CD4-positive, alpha-beta T cell (primary cell): ENCODE results near the gene FBXO47. TPM values are rescaled to one million over a fixed set of nuclear protein-coding genes. Genes with fewer than 3 reads are reported as not detected.

Experiments
- ATAC-seq: fragments of 200-7000 bp; cut with Tn5 transposase; one replicate; pipeline ENCODE4 v1.10.0; 2022; ENCODE audit warnings: mild to moderate bottlenecking; ENCODE audit not compliant: poor library complexity
- CTCF ChIA-PET: fragments of 350-600 bp; sonication (Branson Sonifier 250); formaldehyde crosslinking; loops from one replicate; lab custom pipeline; 2021; ENCODE audit warnings: antibody characterized with exemption, inconsistent platforms; lab: Charles Lee
- POLR2A ChIA-PET: fragments of 350-600 bp; sonication (Branson Sonifier 250); formaldehyde crosslinking; loops from one replicate; lab custom pipeline; 2021; ENCODE audit warnings: antibody characterized with exemption, inconsistent platforms; lab: Charles Lee
- DNase-seq, 14 experiments: peaks; one replicate each; pipeline ENCODE4 v3.0.0-alpha.2; 2013 to 2020; ENCODE audit warnings: mixed read lengths in 2 of 14
- H3K27ac ChIP-seq, 2 donors: one replicate each; pipeline versions ENCODE4 v1.5.1 to v1.7.0; 2013; ENCODE audit warnings: low read length in 2 of 2, low read depth in 1 of 2, mild to moderate bottlenecking in 1 of 2
- H3K27me3 ChIP-seq, 2 experiments: 1 replicate in 1 of 2; 2 replicates in 1 of 2; pipeline versions ENCODE4 v1.6.1 to v1.7.0; 2013; ENCODE audit warnings: low read length in 2 of 2, control low read depth in 1 of 2, mild to moderate bottlenecking in 1 of 2, moderate library complexity in 1 of 2; ENCODE audit not compliant: insufficient read depth in 2 of 2, control insufficient read depth in 1 of 2
- H3K36me3 ChIP-seq: one replicate; pipeline ENCODE4 v1.6.1; 2013; ENCODE audit warnings: low read length, control low read depth; ENCODE audit not compliant: insufficient read depth
- H3K4me1 ChIP-seq: one replicate; pipeline ENCODE4 v1.6.1; 2013; ENCODE audit warnings: low read length, control low read depth; ENCODE audit not compliant: insufficient read depth
- H3K4me3 ChIP-seq: one replicate; pipeline ENCODE4 v1.5.1; 2013; ENCODE audit warnings: mild to moderate bottlenecking, low read length, moderate library complexity
- H3K9me3 ChIP-seq, 2 experiments: 1 replicate in 1 of 2; 2 replicates in 1 of 2; pipeline versions ENCODE4 v1.6.1 to v1.7.0; 2013; ENCODE audit warnings: low read length in 2 of 2, mild to moderate bottlenecking in 2 of 2, control low read depth in 1 of 2, moderate library complexity in 1 of 2; ENCODE audit not compliant: control insufficient read depth in 1 of 2, insufficient read depth in 1 of 2
- H3K27ac Mint-ChIP-seq: one replicate; pipeline ENCODE4 v1.8.0; 2020; ENCODE audit warnings: mixed read lengths
- H3K27me3 Mint-ChIP-seq: one replicate; pipeline ENCODE4 v1.8.0; 2021; ENCODE audit warnings: mixed read lengths
- H3K36me3 Mint-ChIP-seq: one replicate; pipeline ENCODE4 v1.8.0; 2021; ENCODE audit warnings: low read depth, mixed read lengths
- H3K4me1 Mint-ChIP-seq: one replicate; pipeline ENCODE4 v1.8.0; 2021; ENCODE audit warnings: low read depth, mixed read lengths
- H3K4me3 Mint-ChIP-seq: one replicate; pipeline ENCODE4 v1.8.0; 2020; ENCODE audit warnings: mild to moderate bottlenecking, mixed read lengths
- H3K9me3 Mint-ChIP-seq: one replicate; pipeline ENCODE4 v1.8.0; 2020; ENCODE audit warnings: mixed read lengths
- intact Hi-C, 2 experiments: fragments of 100-400 bp; cut with DNase I in 1 of 2; cut with micrococcal nuclease in 1 of 2; formaldehyde crosslinking; loops; one replicate each; pipeline versions ENCODE4 v1.15.1 to v1.9.0; 2023 to 2025; cut with DNase I, micrococcal nuclease
- total RNA-seq, 174 experiments: library from RNA in 2 of 174; stranded (reverse) in 2 of 174; gene quantifications; one replicate each; pipeline ENCODE4 v1.2.3 and lab custom pipeline; 2021 to 2026
- TF ChIP-seq, protein P1 (sequence below): fragments of 200-600 bp; IDR thresholded peaks from one replicate; pipeline ENCODE4 v1.8.0; 2022; ENCODE audit warnings: antibody characterized with exemption, mild to moderate bottlenecking

FBXO47 gene
- total RNA-seq, 2 experiments from 2014 or later: not detected

GRCh38 chr17:38892620-38893019, 74.6 kb downstream of the FBXO47 start:
- Histone ChIP-seq H3K36me3 (peaks cover 77% of the 10 kb centered on the region), H3K4me3 (no peak overlapping the region), H3K9me3 (no peaks in the 10 kb centered on the region), H3K27ac (peak overlapping the region; percentile 32 to 71), H3K27me3 (no peaks in the 10 kb centered on the region), H3K4me1 (peaks cover 96% of the 10 kb centered on the region)
- ATAC-seq (no peak), DNase-seq (no peak)
- ChIA-PET POLR2A (interaction anchor here (1.4 to 4.5 kb wide), 3 partner anchors 8 to 39 kb away, joined by 3 to 56 read pairs (median 6); partner anchors contain the start of gene LASP1), CTCF (interaction anchor here (1.9 kb wide), 1 partner anchor 21 kb away, joined by 6 read pairs; no protein-coding TSS in a partner anchor)
- Mint-ChIP-seq H3K27me3 (no peaks in the 10 kb centered on the region), H3K36me3 (peaks cover 65% of the 10 kb centered on the region), H3K9me3 (no peaks in the 10 kb centered on the region), H3K27ac (peak overlapping the region; percentile 89), H3K4me1 (peaks cover 88% of the 10 kb centered on the region), H3K4me3 (no peak overlapping the region)
- intact Hi-C loops: no loop called here
- TF ChIP-seq, protein P1, sequence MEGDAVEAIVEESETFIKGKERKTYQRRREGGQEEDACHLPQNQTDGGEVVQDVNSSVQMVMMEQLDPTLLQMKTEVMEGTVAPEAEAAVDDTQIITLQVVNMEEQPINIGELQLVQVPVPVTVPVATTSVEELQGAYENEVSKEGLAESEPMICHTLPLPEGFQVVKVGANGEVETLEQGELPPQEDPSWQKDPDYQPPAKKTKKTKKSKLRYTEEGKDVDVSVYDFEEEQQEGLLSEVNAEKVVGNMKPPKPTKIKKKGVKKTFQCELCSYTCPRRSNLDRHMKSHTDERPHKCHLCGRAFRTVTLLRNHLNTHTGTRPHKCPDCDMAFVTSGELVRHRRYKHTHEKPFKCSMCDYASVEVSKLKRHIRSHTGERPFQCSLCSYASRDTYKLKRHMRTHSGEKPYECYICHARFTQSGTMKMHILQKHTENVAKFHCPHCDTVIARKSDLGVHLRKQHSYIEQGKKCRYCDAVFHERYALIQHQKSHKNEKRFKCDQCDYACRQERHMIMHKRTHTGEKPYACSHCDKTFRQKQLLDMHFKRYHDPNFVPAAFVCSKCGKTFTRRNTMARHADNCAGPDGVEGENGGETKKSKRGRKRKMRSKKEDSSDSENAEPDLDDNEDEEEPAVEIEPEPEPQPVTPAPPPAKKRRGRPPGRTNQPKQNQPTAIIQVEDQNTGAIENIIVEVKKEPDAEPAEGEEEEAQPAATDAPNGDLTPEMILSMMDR: no peak

DNA sequence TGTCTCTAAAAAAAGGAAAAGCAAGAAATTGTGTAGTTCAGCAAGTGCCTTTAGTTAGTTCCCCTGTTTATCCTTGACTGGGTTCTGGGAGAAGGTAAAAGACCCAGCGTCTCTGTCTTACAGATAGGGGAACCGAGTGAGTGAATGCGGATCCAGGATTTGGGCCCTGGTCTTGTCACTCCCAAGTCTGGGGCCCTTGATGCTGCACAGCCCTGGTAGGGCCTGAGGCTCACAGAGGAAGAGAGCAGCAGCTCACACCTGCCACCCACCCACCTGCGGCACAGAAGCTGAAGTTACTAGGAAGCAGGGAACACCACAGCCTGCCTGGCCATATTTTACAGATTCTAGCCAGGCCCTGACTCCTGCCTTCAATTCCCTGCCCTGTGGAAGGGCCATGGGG, 75.1 kb downstream of the FBXO47 start:
- peaks cover 62% of the 10 kb centered on the region for H3K36me3 Mint-ChIP-seq
- DNase-seq: no peak
- TF ChIP-seq, protein P1: no peak
- H3K27ac Mint-ChIP-seq: peak overlapping the region; percentile 89
- Histone ChIP-seq H3K9me3 (no peaks in the 10 kb centered on the region), H3K36me3 (peaks cover 77% of the 10 kb centered on the region), H3K4me1 (peaks cover 96% of the 10 kb centered on the region), H3K4me3 (no peak overlapping the region), H3K27ac (peak overlapping the region; percentile 32 to 71), H3K27me3 (no peaks in the 10 kb centered on the region)
- CTCF ChIA-PET: interaction anchor here (1.1 to 2.4 kb wide), 2 partner anchors 21 to 91 kb away, joined by 6 read pairs; no protein-coding TSS in a partner anchor
- intact Hi-C loops: no loop called here
- no peak for ATAC-seq
- peak overlapping the region; percentile 47 for H3K4me3 Mint-ChIP-seq
- POLR2A ChIA-PET: interaction anchor here (1.0 to 4.5 kb wide), 5 partner anchors 15 to 261 kb away, joined by 3 to 56 read pairs (median 6); partner anchors contain the start of genes LASP1 and RPL23
- H3K9me3 Mint-ChIP-seq: no peaks in the 10 kb centered on the region
- H3K27me3 Mint-ChIP-seq: no peaks in the 10 kb centered on the region
- H3K4me1 Mint-ChIP-seq: peaks cover 86% of the 10 kb centered on the region

DNA sequence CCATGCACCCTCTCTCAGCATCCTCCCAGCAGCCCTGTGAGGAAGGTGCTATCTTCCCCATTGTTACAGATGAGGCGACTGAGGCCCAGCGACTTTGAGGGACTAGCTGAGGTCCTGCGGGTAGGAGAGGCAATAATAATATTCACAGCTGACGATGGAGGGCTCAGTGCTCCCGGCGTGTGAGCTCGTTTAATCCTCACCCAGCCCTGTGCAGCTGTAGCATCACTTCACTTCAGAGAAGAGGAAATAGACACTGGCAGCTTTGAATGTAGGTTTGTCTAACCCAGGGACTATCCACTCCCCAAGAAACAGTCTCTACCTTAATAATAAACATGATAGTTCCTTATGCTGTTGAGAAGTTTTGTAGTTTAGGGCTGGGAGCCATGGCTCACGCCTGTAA, 75.8 kb downstream of the FBXO47 start:
- no peaks in the 10 kb centered on the region for H3K27me3 ChIP-seq
- H3K4me1 Mint-ChIP-seq: peaks cover 86% of the 10 kb centered on the region
- intact Hi-C loops: loop anchor here in 1 of 2 experiments (2.0 kb wide), 1 partner anchor 21 kb away; the partner anchor contains the start of gene LASP1
- H3K4me1 ChIP-seq: peaks cover 96% of the 10 kb centered on the region
- H3K27ac Mint-ChIP-seq: peak overlapping the region; percentile 89
- peak; percentile 73 for ATAC-seq
- H3K27ac ChIP-seq: peak overlapping the region; percentile 32 to 71
- H3K9me3 ChIP-seq: no peaks in the 10 kb centered on the region
- H3K36me3 ChIP-seq: peaks cover 77% of the 10 kb centered on the region
- peaks cover 64% of the 10 kb centered on the region for H3K36me3 Mint-ChIP-seq
- ChIA-PET POLR2A (interaction anchor here (1.0 to 4.5 kb wide), 5 partner anchors 14 to 262 kb away, joined by 3 to 56 read pairs (median 6); partner anchors contain the start of genes LASP1 and RPL23), CTCF (interaction anchor here (0.5 to 2.4 kb wide), 3 partner anchors 21 to 128 kb away, joined by 3 to 6 read pairs (median 6); no protein-coding TSS in a partner anchor)
- H3K9me3 Mint-ChIP-seq: no peaks in the 10 kb centered on the region
- H3K27me3 Mint-ChIP-seq: no peaks in the 10 kb centered on the region
- H3K4me3 Mint-ChIP-seq: peak overlapping the region; percentile 47
- TF ChIP-seq, protein P1: no peak
- DNase-seq: peak in 3 of 14 experiments; percentile 27 to 55 (median 47)
- no peak overlapping the region for H3K4me3 ChIP-seq
